ENCODE measurements around the gene ADGRL2. TPM values are rescaled to one million over a fixed set of nuclear protein-coding genes. Genes with fewer than 3 reads are reported as not detected.

ADGRL2 gene
- total RNA-seq, 1 donor from 2014 or later = not detected

GRCh38 chr1:81805537-81806431, 5.0 kb downstream of the ADGRL2 start:
- intact Hi-C loops (cut with micrococcal nuclease) = no loop called here

GRCh38 chr1:81806432-81806770, 5.7 kb downstream of the ADGRL2 start:
- intact Hi-C loops (cut with micrococcal nuclease) = no loop called here

- intact Hi-C loops (cut with micrococcal nuclease) = no loop called here
Observed at GRCh38 chr1:81808760-81809159, 8.0 kb downstream of the ADGRL2 start.

- intact Hi-C loops (cut with micrococcal nuclease) = no loop called here
Observed at GRCh38 chr1:81809808-81810207, 9.1 kb downstream of the ADGRL2 start.

GRCh38 chr1:81811757-81812371, 11.1 kb downstream of the ADGRL2 start:
- intact Hi-C loops (cut with micrococcal nuclease) = no loop called here

- intact Hi-C loops (cut with micrococcal nuclease) = no loop called here
Observed at GRCh38 chr1:81812712-81813111, 12.0 kb downstream of the ADGRL2 start.

GRCh38 chr1:81813691-81814090, 13.0 kb downstream of the ADGRL2 start:
- intact Hi-C loops (cut with micrococcal nuclease) = no loop called here

GRCh38 chr1:81819613-81820012, 18.9 kb downstream of the ADGRL2 start:
- intact Hi-C loops (cut with micrococcal nuclease) = no loop called here

- intact Hi-C loops (cut with micrococcal nuclease) = no loop called here
Observed at GRCh38 chr1:81820765-81821164, 20.0 kb downstream of the ADGRL2 start.

- intact Hi-C loops (cut with micrococcal nuclease) = no loop called here
Observed at GRCh38 chr1:81823082-81823481, 22.3 kb downstream of the ADGRL2 start.

GRCh38 chr1:81824759-81825158, 24.0 kb downstream of the ADGRL2 start:
- intact Hi-C loops (cut with micrococcal nuclease) = no loop called here

- intact Hi-C loops (cut with micrococcal nuclease) = no loop called here
Observed at GRCh38 chr1:81827942-81828341, 27.2 kb downstream of the ADGRL2 start.

- intact Hi-C loops (cut with micrococcal nuclease) = no loop called here
Observed at GRCh38 chr1:81832573-81832972, 31.8 kb downstream of the ADGRL2 start.

GRCh38 chr1:81833722-81834121, 33.0 kb downstream of the ADGRL2 start:
- intact Hi-C loops (cut with micrococcal nuclease) = no loop called here

GRCh38 chr1:81834268-81834667, 33.5 kb downstream of the ADGRL2 start:
- intact Hi-C loops (cut with micrococcal nuclease) = no loop called here

- intact Hi-C loops (cut with micrococcal nuclease) = no loop called here
Observed at GRCh38 chr1:81834921-81835698, 34.4 kb downstream of the ADGRL2 start.

GRCh38 chr1:81836007-81836626, 35.4 kb downstream of the ADGRL2 start:
- intact Hi-C loops (cut with micrococcal nuclease) = no loop called here

GRCh38 chr1:81838600-81839218, 38.0 kb downstream of the ADGRL2 start:
- intact Hi-C loops (cut with micrococcal nuclease) = no loop called here

GRCh38 chr1:81840805-81841204, 40.1 kb downstream of the ADGRL2 start:
- intact Hi-C loops (cut with micrococcal nuclease) = no loop called here

GRCh38 chr1:81841795-81842194, 41.1 kb downstream of the ADGRL2 start:
- intact Hi-C loops (cut with micrococcal nuclease) = no loop called here

- intact Hi-C loops (cut with micrococcal nuclease) = no loop called here
Observed at GRCh38 chr1:81844477-81844876, 43.7 kb downstream of the ADGRL2 start.

Measured in T-helper 1 cell treated with Interleukin-12 subunit alpha and Interleukin-12 subunit beta and Interleukin-4 antibody, amounts not matched to agents 30 ng/mL and 1 ng/mL, for 36 hours (primary cell).